GM19467 (cell line): ENCODE data around the gene DMKN.

Source experiments
- ATAC-seq: cut with Tn5 transposase; IDR thresholded peaks from one replicate; pipeline ENCODE4 v1.9.1; 2021; ENCODE audit warnings: mild to moderate bottlenecking, moderate library complexity; ENCODE audit not compliant: unreplicated experiment

DMKN gene

DNA sequence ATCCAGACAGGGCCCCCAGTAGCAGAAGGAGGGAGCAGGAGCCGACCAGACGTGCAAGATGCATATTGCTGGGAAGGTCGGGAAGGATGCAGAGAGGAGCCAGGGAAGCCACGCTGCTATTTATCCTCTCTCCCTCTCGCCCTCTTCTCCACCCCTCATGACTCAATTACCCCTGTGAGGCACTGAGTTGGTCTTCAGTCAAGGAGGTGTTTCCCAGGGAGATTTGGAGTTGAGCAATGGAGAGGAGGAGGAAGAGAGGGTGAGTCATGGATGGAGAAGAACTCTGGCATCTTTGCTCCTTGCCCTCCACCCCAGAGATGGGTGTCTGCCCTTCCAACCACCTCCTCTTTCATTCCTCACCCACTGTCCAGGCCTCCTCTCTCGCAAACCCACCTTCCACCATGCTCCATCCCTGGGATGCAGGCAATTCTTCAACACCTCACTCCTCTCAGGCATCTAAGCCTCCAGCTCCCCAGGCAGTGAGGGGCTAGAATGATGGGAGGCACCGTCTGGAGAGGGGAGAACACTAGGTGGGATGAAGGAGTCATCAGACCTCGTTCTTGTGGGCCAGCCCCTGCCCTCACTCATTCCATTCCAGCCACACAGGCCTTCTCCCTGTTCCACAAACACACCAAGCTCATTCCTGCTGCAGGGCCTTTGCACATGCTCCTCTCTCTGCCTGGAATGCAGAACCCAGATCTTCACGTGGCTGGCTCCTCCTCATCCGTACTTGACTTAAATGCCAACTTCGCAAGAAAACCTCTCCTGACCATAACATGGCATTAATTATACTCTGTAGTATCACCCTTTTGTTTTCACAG lies 15.0 kb upstream of the DMKN start, which contains the start of gene SBSN:
Gene SBSN (minus strand): TSS at position 94 of the 821 bp plus-strand sequence. CDS start 30 bp downstream, at position 64.
- no peak for ATAC-seq

DNA sequence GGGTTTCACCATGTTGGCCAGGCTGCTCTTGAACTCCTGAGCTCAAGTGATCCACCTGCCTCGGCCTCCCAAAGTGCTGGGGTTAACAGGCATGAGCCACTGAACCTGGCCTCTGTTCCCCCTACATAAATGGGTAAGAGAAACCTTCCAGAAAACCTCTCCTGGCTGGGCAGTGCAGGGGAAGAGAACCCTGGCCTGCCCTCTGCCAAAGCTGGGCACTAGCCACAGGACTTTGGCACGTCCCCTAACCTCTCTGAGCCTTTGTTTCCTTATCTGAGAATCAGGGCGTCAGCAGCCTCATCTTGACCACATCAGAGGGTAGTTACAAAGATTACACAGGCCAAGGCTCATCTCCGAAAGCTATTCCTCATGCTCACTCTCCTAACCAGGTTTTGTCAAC lies 12.4 kb upstream of the DMKN start:
- no peak for ATAC-seq

DNA sequence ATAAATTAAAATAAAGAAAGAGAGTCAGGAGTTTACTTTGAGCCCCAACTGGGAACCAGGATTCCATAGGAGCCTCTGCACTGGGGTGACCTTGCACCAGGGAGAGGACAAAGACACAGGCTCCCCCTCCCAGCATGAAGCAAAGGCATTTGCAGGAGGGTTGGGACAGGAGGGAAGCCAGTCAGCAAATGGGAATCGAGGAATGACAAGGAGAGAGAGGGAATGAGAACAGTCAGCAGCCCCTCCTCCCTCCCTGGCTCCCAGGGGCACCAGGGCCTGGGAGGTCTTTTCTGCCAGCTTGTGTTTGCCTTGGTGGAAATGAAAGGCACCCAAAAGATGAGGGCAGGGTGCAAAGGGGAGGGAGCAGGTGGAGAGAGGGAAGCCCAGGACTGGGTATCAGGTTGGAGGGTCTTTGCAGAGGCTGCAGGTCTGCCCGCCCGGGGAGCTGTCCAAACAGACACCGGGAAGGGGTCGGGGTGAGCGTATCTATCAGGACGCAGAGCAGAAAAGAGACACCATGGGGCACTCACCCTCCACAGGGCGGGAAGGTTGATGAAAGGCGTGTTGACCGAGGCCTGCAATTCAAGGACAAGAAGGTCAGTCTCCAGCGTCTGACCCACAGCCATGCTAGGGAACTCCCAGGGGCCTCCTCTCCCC lies 10.9 kb upstream of the DMKN start:
- no peak for ATAC-seq

DNA sequence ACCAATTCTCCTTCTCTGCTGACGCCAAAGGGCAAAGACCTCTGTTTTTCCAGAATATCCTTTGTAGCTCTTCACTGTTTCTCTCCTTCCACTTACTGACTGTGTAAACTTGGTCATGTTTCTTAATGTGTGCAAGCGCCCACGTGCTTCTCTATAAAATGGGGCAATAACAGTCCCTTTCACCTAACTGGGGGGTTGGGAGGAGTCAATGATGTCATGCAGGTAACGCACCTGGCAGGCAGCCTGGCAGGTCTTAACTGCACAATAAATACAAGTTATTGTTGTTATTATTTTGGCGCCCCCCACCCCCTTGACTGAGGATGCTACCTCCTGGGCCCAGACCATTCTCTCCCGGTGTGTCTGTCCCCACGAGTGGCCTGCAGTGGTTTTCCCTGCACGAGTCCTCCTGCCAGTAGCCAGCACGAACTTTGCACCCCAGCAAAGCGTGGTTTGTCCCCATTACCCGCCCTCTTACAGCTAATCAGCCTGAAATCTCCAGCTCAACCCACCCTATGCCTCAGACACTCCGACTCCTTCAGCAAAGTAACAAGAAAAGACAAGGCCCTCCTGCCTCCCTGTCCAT lies 9.4 kb upstream of the DMKN start:
- ATAC-seq = no peak

DNA sequence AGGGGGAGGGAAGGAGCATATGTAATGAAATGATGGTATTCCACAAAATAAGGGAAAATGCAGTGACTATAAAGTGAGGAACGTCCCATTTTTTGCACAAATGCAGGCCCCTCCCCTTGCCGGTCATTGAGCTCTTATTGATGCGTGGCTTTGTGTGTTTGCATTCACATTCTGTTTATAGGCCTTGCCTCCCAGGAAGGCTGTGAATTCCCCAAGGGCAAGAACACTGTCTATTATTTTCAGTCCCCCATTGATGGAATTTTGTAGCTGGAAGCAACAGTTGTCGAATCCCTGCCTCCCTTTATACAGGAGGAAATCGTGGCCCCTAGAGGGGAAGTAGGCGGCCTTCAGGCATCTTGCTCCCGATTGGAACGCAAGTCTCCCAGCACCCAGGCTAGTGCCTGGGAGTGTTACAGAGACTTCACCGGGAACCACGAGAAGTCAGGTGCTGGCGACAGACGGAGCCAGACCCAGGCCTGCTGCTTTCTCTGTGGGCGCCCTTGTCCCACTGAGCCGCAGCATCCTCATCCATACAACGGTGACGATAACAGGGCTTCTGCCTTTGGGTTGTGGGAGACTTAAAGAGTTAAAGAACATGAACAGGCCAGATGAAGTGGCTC lies 7.8 kb upstream of the DMKN start:
- ATAC-seq = no peak

DNA sequence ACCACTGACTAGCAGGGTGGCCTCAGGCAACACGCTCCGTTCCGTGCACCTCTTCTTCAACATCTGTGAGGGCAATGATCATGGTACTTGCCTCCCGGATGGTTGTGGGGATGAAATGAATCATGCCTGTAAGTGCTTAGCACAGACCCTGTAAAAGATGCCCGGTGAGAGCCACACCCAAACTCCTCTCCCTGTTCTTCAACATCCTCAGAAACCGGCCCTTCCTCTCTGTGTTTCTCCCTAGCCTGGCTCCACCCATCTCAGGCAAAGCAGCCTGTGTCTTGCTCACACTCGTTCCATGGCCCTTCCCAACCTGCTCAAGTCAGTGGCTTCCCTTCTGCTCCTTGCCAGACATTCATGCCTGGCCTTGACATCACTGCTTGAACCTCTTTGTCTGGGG lies 5.8 kb upstream of the DMKN start:
- no peak for ATAC-seq

DNA sequence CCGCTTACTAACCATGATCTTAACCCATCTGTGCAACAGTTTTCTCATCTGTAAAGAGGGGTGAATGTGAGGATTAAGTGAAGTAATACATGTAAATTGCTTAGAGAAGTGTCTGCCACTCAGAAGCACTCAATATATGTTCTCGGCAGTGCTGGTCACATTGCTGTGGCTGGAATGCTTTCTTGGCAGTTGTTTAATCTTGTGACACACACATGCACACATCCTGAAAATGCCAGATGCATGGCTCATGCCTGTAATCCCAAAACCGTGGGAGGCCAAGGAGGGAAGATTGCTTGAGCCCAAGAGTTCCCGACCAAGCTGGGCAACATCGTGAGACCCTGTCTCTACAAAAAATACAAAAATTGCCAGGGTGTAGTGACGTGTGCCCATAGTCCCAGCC lies 4.9 kb upstream of the DMKN start:
- no peak for ATAC-seq

DNA sequence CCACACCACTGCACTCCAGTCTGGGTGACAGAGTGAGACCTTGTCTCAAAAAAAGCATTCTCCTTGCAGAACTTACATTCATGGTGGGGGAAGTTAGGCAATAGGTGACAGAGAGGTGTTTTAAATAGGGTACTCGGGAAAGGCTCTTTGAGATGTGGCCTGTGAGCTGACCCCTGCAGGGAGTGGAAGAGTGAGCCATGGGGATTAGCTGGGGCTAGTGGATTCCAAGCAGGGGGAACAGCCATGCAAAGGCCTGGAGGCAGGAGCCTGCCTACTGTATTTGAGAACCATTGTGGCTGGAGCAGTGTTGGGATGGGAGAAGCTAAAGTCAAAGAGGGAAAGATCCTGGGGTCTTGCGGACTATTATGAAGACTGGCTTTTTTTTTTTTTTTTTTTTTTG lies 3.9 kb upstream of the DMKN start:
- ATAC-seq = no peak

DNA sequence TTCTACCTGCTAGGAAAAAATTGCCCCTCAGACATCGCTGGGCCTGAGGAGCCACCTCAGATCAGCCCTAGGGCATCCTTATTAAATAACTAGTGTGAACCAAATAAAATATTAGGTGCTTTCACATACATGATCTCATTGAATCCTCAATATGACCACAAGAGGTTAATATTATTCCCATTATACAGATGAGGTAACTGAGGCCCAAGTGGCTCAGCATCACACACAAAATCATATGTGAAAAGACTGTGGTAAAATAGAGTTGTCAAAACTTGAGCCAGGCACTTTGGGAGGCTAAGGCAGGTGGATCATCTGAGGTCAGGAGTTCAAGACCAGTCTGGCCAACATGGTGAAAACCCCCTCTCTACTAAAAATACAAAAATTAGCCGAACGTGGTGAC lies 2.9 kb upstream of the DMKN start:
- no peak for ATAC-seq

DNA sequence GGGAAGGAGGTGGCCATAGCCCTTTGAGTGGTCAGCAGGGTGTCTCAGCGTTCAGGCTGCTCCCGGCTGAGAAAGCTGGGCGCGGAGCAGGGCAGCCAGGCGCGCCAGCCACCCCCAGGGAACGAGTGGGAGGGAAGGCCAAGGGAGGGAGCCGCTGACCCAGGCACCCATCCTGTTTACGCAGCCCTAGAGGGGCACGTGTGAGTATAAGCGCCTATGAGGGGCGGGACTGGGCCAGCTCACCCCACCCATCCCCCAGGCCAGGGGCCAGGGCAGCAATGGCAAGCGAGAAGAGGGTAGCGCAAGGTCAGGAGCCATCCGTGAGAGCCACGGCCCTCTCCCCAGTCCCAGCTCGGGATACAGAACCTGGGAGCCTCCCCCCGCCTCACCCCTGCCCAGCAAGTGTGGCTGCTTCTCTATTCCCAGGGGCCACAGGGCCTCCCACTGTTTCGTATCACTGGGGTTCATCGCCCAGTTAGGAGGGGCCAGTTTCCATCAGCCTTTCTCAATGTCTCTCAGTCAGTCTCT lies 897 bp upstream of the DMKN start:
- ATAC-seq = no peak

DNA sequence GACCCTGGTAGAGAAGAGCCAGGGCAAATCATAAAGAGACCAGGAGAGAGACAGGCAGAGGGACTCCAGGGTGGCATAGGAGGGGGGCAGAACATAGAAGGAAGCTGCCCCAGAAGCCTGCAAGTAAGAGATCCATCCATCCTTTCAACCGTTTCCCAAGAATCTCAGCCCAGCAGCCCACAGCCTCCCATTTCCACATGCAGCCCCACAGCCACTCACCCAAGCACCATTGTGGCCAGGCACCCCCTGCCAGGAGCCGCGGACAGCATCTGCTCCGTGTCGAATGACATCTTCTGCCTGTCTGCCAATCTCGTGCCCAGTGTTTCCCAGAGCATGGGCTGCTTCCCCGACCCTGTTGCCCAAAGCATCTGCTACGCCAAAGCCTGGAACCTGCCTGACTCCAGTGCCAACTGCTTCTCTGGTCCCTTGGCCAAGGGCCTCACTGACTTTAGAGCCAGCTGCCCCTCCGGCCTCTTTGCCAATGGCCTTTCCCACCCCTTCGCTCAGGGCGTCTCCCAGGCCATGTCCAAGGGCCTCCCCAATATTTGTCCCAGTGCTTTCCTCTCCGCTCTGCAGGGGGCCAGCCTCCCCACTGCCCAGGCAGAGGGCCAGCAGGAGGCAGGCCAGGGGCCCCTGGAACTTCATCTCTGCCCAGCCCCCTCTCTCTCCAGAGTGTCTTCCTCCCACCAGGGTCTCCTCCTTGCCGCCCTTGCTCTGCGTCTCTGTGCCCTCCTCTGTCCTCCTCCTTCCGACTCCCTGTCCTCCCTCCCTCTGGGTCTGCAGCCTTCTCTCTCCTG lies 420 bp downstream of the DMKN start:
- no peak for ATAC-seq

DNA sequence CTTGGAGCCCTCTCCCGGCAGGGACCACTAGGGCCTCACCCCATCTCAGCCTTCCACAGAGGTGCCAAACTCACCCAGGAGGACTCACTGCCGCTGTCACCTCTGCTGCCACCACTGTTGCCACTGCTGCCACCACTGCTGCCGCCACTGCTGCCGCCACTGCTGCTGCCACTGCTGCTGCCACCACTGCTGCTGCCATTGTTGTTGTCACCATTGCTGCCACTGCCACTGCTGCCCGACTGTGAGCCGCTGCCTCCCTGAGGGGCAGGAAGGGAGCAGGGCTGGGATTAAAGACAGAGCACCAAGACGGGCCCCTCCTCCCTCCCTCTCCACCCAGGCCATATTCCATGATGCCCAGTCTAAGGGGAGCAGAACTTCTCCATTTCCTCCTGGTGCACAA lies 2.1 kb downstream of the DMKN start:
- ATAC-seq = no peak

DNA sequence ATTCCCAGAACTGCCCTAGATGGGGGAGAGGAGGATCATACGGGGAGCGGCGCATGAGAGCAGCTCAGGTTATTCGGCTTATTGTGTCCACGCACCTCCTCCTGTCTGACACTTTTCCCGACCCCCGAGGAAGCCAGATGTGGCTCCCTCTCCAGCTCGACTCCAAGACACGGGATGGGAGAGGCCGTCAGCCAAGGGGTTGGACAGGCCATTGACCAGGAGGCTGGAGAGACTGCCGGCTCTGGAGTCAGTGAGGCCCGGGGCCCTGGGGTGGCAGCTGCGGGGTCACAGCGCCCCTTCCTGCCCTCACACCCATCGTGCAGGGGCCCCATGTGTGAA lies 2.9 kb downstream of the DMKN start:
- no peak for ATAC-seq

DNA sequence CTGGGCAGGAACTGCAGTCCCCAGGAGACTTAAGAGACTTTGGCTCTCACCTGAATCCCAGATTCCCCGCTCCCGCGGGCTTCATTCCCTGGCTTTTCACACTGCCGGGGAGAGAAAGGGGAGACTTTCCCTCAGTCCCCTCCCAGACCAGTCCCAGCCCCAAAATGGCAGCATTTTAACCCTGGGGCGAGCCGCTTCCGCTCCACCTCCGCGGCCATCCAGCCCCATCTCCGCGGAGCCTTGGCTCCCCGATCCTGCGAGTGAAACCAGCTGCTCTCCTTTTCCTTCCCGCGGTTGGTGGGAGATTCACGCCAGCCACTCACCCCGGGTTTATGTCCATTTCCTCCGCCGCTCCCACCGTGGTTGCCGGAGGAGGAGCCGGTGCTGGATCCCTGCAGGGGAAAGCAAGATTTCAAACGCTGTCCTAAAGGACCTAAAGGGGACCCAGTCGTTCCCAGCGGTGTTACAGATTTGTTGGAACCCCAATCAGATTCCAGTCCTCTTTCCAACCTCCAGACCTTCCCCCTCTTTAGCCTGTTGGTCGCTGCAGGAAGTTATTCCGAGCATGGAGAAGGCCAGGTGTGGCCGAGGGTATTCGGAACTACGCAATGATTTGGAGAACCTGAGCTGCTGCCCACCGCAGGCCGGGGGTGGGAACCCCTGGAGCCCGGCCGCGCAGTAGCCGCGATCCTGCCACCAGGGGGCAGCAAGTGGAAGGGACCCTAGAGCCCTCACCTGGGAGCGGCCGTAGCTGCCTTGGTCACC lies 3.4 kb downstream of the DMKN start:
- no peak for ATAC-seq

DNA sequence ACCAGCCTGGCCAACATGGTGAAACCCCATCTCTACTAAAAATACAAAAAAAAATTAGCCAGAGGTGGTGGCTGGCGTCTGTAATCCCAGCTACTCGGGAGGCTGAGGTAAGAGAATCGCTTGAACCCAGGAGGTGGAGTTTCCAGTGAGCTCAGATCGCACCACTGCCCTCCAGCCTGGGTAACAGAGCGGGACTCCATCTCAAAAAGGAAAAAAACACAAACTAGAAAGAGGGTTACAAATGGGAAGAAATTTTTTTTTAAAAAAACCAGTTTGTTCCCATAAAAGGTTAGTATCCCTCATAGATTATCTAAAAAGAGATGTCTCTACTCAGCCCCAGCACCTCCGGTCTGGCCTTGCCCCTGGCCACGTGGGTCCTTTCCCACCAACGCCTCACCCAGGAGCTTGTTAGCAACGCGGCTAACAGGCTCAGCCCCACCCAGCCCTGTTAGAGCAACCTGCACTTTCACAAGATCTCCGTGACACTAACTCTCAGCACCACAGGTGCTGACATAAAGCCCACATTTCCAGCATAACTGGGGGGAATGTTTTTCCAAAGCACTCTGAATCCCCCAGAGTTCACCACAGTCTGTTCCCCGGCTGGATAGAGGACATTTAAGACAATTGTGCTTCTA lies 4.3 kb downstream of the DMKN start:
- no peak for ATAC-seq

DNA sequence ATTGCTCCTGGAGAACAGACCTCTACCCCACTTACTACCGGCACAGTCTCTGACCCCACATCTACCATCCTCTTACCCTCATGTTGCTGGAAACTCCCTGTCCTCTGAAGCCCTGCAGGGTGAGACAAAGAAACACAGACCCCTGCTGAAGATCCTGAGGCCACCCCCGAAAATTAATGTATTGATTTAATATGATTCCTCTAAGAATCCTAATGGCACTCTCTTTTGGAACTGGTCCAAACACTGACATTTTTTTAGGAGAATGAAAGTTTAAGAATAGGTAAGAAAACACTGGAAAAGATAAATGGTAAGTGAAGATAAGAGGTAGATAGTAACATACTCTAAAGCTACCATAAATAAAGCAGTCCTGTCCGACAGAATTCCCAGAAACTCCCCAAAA lies 5.3 kb downstream of the DMKN start:
- ATAC-seq = no peak

DNA sequence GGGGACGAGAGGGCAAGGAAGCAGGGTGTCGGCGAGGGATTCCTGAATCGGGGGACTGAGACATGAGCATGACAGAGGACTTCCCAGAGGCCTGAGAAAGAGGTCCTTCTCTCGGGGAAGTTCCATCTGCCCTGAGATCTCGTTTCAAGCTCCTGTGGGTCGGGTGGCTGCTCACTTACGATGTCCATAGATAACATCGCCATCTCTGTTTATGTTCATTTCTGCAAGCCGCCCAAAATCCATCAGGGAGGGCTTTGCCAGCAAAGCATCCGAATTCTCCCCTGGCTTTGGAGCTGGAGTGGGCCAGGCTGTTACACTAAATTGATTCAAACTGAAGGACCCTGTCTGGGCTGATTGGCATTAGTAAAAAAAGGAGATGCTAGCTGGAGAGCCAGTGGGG lies 5.9 kb downstream of the DMKN start:
- no peak for ATAC-seq

DNA sequence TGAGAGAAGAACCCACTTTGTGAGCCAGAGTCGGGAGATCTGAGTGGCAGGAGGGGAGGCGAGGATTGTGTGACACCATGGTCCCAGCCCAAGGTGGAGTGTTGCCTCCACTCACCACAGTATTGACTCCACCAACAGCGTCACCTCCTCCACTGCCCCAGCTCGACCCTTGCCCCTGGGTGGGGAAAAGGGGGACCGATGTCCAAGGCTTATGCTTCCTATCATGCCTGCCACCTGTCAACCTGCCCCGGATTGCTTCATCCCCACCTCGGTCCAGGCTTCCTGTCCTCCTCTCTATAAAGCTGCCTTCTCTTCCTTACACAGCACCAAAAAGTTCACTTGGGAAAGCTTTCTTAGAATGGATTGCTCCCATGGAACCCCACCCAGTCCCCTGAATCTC lies 7.4 kb downstream of the DMKN start:
- ATAC-seq = no peak

DNA sequence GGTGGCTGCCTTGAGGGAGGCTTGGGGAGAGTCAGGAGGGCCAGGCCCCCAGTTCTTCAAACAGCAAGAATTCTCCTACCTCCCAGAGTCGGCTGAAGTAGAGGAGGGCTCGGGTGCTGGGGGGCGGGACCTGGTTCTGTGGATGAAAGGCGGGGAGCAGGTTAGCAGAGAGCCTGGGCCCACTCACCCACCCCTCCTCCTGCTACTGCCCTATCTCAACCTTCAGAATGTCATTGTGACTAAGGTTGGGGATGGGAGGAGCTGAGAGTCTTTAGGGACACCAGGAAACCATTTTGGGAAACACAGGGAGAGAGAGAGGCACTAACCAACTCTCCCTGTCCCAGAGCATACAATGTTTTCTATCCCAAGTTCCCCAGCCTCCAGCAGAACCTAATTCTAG lies 10.7 kb downstream of the DMKN start:
- ATAC-seq = no peak

DNA sequence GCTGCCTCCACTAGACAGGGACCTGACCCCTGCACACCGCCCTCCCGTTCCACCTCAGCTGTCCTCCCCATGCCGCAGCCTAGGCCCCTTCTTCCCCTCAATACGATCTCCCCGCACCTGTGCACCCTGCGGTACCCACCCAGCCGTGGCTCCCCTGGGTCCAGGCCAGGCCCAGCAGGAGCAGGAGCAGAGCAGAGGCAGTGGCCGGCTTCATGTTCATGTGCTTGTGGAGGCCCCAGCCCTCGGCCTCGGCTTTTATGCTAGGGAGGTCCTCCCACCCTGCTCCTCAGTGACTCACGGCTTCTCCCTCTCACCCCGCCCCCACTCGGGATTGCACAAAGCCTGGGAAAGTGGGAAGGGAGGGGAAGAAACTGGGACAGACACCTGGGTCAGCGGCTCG lies 11.8 kb downstream of the DMKN start:
- ATAC-seq = no peak
